ENCODE results near the gene OSMR. TPM values are rescaled to one million over a fixed set of nuclear protein-coding genes. Genes with fewer than 3 reads are reported as not detected.

Gene OSMR
- total and polyA plus RNA-seq, 9 of the 15 experiments (the other 6 are each of a cell fraction or from before 2014, with no cell fraction given), result 0.18 to 1.7 (median 0.94) TPM

GRCh38 chr5:38922199-38922598 is 76.4 kb downstream of the OSMR start (continued):
- TF ChIP-seq ELF4 (CRISPR knock-in tag; IDR thresholded peaks at IDR 0.05) (peak; percentile 41; the same call in 1 of the 2 replicates), ELK1 (CRISPR knock-in tag; IDR thresholded peaks at IDR 0.05) (no peak)

GRCh38 chr5:38923661-38924451 is 78.0 kb downstream of the OSMR start:
- 2% methylated on average over 3 of the region's 3 CpGs for WGBS (ENCODE audit: insufficient coverage, low coverage, missing lambda C conversion rate)
- in situ Hi-C loops (cut with MboI) (no loop called here), intact Hi-C loops (cut with micrococcal nuclease) (loop anchor here (5.0 to 10.0 kb wide), 3 partner anchors 77 to 717 kb away; partner anchors contain the start of gene OSMR)
- no peaks in the 10 kb centered on the region for H3K9me3 ChIP-seq (replicated peaks; ENCODE audit: control insufficient read depth, insufficient read depth, low read depth, low read length)
- no peaks in the 10 kb centered on the region for H3K9me1 ChIP-seq (ENCODE audit: control insufficient read depth, insufficient read depth, low read length)
- DNase-seq (ENCODE audit: extremely low read depth in 1 of 4, low spot score in 3 of 4) (no peak), FAIRE-seq (no peak), ATAC-seq (no peak)
- no peak overlapping the region for H3K4me2 ChIP-seq (ENCODE audit: insufficient read depth, low read length)
- no peak overlapping the region for H3K9ac ChIP-seq (ENCODE audit: insufficient read depth in 1 of 2, low read depth in 2 of 2, low read length in 2 of 2)
- no peaks in the 10 kb centered on the region for H3K36me3 ChIP-seq (ENCODE audit: control insufficient read depth, insufficient read depth, low read length)
- no peaks in the 10 kb centered on the region for H4K20me1 ChIP-seq (replicated peaks; ENCODE audit: control insufficient read depth, insufficient read depth, low read length)
- H3K4me1 ChIP-seq (replicated peaks in 1 of 2; ENCODE audit: control insufficient read depth in 2 of 2, insufficient read depth in 2 of 2, low read length in 2 of 2), result no peaks in the 10 kb centered on the region
- ChIA-PET POLR2A (interaction anchor here (0.6 kb wide), 1 partner anchor 739 kb away, joined by 3 read pairs; no protein-coding TSS in a partner anchor), CTCF (ENCODE audit: low intra/inter-chr PET ratio) (no interaction called here)
- no peak overlapping the region for H3K4me3 ChIP-seq
- H3K79me2 ChIP-seq (ENCODE audit: control insufficient read depth, insufficient read depth, low read length), result no peaks in the 10 kb centered on the region
- no peak overlapping the region for H2AFZ ChIP-seq (ENCODE audit: low read depth, low read length)
- no peak overlapping the region for H3K27ac ChIP-seq (ENCODE audit: extremely low read depth, low read depth, low read length)
- no peak for TF ChIP-seq NUFIP1 (IDR thresholded peaks at IDR 0.05; ENCODE audit: partially characterized antibody)
- H3K27me3 ChIP-seq (ENCODE audit: control insufficient read depth in 2 of 2, insufficient read depth in 2 of 2, low read length in 2 of 2), result no peaks in the 10 kb centered on the region
- no TSS peak for BruUV-seq (replicated peaks)
